ENCODE measurements around the gene LRRC4B. TPM values are rescaled to one million over a fixed set of nuclear protein-coding genes. Genes with fewer than 3 reads are reported as not detected.

LRRC4B gene
- total and polyA plus RNA-seq, 2 donors from 2014 or later = 1.2 to 2.6 TPM

- H3K4me3 ChIP-seq (ENCODE audit: low read length in 3 of 3) = no peak overlapping the region
- no peaks in the 10 kb centered on the region for H3K9me3 ChIP-seq (ENCODE audit: control insufficient read depth in 2 of 3, insufficient read depth in 1 of 3, low read length in 3 of 3)
- DNase-seq (peak in 1 of 5 donors; percentile 16), FAIRE-seq (no peak)
- no peak overlapping the region for H3K27ac ChIP-seq (ENCODE audit: low read depth in 2 of 2, low read length in 2 of 2)
- H3K27me3 ChIP-seq (ENCODE audit: control insufficient read depth, insufficient read depth, low read length) = peaks cover 11% of the 10 kb centered on the region
- TF ChIP-seq CTCF (IDR thresholded peaks at IDR 0.05; ENCODE audit: borderline replicate concordance, extremely low read depth, insufficient read depth) = no peak
- intact Hi-C loops (cut with DNase I) = no loop called here
- no peak overlapping the region for H3K9ac ChIP-seq (ENCODE audit: low read length in 3 of 3)
- no peaks in the 10 kb centered on the region for H3K4me1 ChIP-seq (ENCODE audit: control insufficient read depth in 2 of 3, insufficient read depth in 2 of 3, low read depth in 1 of 3, low read length in 3 of 3)
- no peaks in the 10 kb centered on the region for H3K36me3 ChIP-seq (ENCODE audit: control insufficient read depth in 2 of 3, insufficient read depth in 3 of 3, low read length in 3 of 3)
Observed at GRCh38 chr19:50494186-50495019, 73.8 kb downstream of the LRRC4B start.

GRCh38 chr19:50493171-50493570 lies 75.1 kb downstream of the LRRC4B start:
- no peak for FAIRE-seq
- Histone ChIP-seq H3K9ac (ENCODE audit: low read length in 3 of 3) (no peak overlapping the region), H3K36me3 (ENCODE audit: control insufficient read depth in 2 of 3, insufficient read depth in 3 of 3, low read length in 3 of 3) (no peaks in the 10 kb centered on the region), H3K27me3 (ENCODE audit: control insufficient read depth, insufficient read depth, low read length) (peaks cover 7% of the 10 kb centered on the region), H3K9me3 (ENCODE audit: control insufficient read depth in 2 of 3, insufficient read depth in 1 of 3, low read length in 3 of 3) (no peaks in the 10 kb centered on the region), H3K4me3 (ENCODE audit: low read length in 3 of 3) (no peak overlapping the region), H3K27ac (ENCODE audit: low read depth in 2 of 2, low read length in 2 of 2) (no peak overlapping the region), H3K4me1 (ENCODE audit: control insufficient read depth in 2 of 3, insufficient read depth in 2 of 3, low read depth in 1 of 3, low read length in 3 of 3) (no peaks in the 10 kb centered on the region)
- intact Hi-C loops (cut with DNase I) = no loop called here
- no peak for TF ChIP-seq CTCF (IDR thresholded peaks at IDR 0.05; ENCODE audit: borderline replicate concordance, extremely low read depth, insufficient read depth)
- DNase-seq = peak in 1 of 5 donors; percentile 46

GRCh38 chr19:50492303-50493052 lies 75.8 kb downstream of the LRRC4B start:
- TF ChIP-seq CTCF (IDR thresholded peaks at IDR 0.05; ENCODE audit: borderline replicate concordance, extremely low read depth, insufficient read depth) = no peak
- no peak overlapping the region for H3K9ac ChIP-seq (ENCODE audit: low read length in 3 of 3)
- no peaks in the 10 kb centered on the region for H3K9me3 ChIP-seq (ENCODE audit: control insufficient read depth in 2 of 3, insufficient read depth in 1 of 3, low read length in 3 of 3)
- peaks cover 7% of the 10 kb centered on the region for H3K27me3 ChIP-seq (ENCODE audit: control insufficient read depth, insufficient read depth, low read length)
- no peak overlapping the region for H3K4me3 ChIP-seq (ENCODE audit: low read length in 3 of 3)
- H3K4me1 ChIP-seq (ENCODE audit: control insufficient read depth in 2 of 3, insufficient read depth in 2 of 3, low read depth in 1 of 3, low read length in 3 of 3) = no peaks in the 10 kb centered on the region
- FAIRE-seq (no peak), DNase-seq (peak in 2 of 5 donors; percentile 38)
- no peak overlapping the region for H3K27ac ChIP-seq (ENCODE audit: low read depth in 2 of 2, low read length in 2 of 2)
- intact Hi-C loops (cut with DNase I) = no loop called here
- no peaks in the 10 kb centered on the region for H3K36me3 ChIP-seq (ENCODE audit: control insufficient read depth in 2 of 3, insufficient read depth in 3 of 3, low read length in 3 of 3)
